HG03469 (cell line): Measurements from ENCODE around the gene IFT122.
"Not testable (repeated sequence)": the region's sequence is repeated elsewhere in the genome, so short reads cannot be mapped to it uniquely, and the experiment has no call there.

Experiments used
- ATAC-seq: cut with Tn5 transposase; IDR thresholded peaks from one replicate; pipeline ENCODE4 v1.9.1; 2021; ENCODE audit warnings: mild to moderate bottlenecking, moderate library complexity, moderate number of reproducible peaks; ENCODE audit not compliant: unreplicated experiment

IFT122 gene

DNA sequence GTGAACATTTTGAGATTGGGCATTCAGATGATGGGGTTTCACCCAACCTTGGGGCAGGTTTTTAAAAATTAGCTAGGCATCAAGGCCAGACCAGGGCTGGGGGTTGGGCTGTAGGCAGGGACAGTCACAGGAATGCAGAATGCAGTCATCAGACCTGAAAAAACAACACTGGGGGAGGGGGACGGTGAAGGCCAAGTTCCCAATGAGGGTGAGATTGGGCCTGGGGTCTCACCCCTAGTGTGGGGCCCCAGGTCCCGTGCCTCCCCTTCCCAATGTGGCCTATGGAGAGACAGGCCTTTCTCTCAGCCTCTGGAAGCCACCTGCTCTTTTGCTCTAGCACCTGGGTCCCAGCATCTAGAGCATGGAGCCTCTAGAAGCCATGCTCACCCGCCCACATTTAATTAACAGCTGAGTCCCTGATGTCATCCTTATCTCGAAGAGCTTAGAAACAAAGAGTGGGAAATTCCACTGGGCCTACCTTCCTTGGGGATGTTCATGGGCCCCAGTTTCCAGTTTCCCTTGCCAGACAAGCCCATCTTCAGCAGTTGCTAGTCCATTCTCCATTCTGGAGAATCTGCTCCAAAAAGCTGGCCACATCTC is 94.5 kb downstream of the IFT122 start:
- no peak for ATAC-seq

- ATAC-seq: no peak
Observed at GRCh38 chr3:129535075-129535474, 95.1 kb downstream of the IFT122 start.

GRCh38 chr3:129536374-129536667 is 96.3 kb downstream of the IFT122 start:
- ATAC-seq: no peak

DNA sequence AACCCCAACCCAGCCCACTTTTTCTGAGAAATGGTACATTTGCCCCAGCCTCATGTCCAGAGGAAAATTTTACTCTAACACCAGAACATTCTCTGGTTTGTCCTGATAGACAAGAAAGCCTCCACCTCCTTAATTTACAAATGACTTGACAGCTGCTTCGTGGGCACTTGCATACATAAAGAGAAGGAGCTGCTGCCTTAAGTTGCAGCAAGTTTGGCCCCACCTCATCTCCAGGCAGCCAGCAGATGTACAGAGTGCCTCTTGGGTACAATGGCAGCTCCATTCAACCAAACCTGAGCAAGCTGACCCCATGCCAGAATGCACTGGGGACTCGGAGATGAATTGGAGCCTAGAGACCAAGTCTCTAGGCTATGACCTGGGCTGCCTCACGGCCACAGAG is 96.8 kb downstream of the IFT122 start:
- ATAC-seq: no peak

GRCh38 chr3:129539206-129539605 is 99.2 kb downstream of the IFT122 start:
- no peak for ATAC-seq

GRCh38 chr3:129540776-129541516 is 100.9 kb downstream of the IFT122 start:
- ATAC-seq: no peak

DNA sequence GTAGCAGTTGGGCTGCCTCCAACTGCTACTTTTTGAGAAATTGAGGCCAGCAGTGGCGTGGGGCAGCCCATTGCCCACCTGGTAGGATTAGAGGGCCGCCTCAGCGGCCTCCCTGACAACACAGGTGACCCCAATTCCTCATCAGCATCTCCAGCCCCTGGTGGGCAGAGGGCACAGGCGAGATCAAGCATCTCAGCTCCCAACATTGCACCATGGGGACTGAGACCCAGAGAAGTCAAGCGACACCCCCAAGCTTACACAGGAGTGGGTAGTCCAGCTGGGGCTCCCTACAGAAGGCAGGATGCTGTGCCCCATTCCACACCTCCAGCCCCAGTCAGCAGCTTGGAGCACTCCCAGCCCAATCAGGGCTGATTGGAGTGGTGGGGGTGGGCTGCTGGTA is 102.7 kb downstream of the IFT122 start:
- no peak for ATAC-seq

DNA sequence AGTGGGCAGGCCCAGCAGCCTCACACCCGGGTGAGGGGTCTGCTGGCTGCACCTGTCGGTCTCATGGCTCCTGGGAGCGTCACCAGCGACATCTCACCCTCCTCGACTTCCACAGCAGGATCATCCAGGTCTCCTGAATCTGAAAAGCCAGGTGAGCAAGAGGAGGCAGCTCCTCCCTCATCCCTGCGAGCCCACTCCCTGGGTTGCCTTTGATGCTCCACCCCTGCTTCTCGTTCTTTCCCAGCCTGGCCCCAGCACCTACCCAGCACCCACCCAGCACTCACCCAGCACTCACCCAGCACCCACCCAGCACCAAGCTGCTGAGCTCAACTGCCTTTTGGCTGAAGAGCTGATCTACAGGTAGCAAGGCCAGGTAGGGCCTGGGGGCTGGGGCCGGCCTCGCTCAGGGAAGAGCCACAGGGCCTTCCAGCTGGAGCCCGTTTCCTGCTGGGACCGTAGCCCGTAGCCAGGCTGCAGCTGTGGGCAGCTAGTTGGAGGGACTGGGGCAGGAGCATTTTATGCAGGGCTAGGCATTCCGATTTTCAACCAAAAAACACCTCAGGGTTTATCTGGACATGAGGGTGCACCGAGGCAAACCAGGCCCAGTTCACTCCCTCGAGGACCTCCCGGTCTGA is 103.2 kb downstream of the IFT122 start, which contains the start of gene H1-8:
TSS of gene H1-8 (plus strand) at position 20 of the 635 bp plus-strand sequence. CDS start at position 64, 44 bp downstream.
- no peak for ATAC-seq

DNA sequence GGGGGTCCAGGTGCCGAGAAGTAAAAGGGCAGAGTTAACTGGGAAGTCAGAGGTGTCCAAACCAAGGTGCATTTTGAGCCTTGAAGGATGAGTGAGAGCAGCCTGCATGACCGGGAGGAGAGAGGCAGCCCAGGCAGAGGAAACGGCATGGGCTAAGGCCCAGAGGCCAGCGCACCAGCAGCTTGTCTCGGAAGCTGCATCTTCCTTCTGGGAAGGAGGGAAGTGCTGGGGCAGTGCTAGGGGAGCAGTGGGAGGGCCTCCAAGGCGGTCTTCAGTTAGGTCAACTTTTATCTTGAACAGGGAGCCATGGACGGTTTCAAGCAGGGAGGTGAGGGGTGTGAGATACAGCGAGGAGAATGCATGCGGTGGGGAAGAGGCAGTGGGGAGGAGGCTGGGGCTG is 104.0 kb downstream of the IFT122 start:
- no peak for ATAC-seq

- ATAC-seq: not testable (repeated sequence)
Observed at GRCh38 chr3:129545951-129546350, 105.9 kb downstream of the IFT122 start.

- ATAC-seq: no peak
Observed at GRCh38 chr3:129547241-129547640, 107.2 kb downstream of the IFT122 start.

DNA sequence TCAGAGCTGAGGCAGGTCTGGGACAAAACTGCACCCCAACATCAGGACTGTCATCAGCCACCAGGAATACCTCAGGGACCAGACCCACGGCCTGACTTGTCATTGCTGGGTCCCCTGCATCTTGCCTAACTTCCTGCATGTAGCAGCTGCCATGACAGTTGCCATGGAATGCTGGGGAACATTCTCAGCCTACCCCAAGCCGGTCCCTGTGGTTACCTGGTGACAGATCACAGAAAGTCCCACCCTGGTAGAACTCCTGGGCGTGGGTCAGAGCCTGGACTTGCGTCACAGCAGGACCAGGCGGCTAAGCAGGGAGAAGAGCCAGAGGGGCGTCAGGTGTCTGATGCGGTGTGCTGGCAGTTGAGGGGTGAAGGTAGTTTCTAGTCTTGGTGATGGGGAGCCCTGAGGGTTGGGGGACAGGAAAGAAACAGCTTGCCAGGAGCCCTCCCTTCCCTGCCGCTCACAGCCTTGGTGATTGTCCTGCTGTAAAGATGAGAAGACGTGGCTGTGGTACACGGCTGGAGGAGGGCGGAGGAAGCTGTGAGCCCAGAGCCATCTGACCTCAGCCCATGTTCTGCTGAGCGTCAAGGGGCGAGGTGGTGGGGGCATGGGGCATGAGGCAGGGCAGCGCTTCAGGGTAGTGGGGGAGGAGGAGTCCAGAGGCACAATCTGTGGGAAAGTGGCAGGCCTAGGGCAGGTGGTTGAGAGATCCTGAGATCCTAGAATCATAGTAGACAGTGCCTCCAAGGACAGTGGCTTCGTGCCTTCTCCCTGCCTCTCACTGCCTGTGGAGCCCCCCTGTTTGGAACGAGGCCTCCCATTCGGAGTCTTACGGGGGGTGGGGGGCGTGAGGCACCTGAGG is 108.3 kb downstream of the IFT122 start:
- no peak for ATAC-seq

DNA sequence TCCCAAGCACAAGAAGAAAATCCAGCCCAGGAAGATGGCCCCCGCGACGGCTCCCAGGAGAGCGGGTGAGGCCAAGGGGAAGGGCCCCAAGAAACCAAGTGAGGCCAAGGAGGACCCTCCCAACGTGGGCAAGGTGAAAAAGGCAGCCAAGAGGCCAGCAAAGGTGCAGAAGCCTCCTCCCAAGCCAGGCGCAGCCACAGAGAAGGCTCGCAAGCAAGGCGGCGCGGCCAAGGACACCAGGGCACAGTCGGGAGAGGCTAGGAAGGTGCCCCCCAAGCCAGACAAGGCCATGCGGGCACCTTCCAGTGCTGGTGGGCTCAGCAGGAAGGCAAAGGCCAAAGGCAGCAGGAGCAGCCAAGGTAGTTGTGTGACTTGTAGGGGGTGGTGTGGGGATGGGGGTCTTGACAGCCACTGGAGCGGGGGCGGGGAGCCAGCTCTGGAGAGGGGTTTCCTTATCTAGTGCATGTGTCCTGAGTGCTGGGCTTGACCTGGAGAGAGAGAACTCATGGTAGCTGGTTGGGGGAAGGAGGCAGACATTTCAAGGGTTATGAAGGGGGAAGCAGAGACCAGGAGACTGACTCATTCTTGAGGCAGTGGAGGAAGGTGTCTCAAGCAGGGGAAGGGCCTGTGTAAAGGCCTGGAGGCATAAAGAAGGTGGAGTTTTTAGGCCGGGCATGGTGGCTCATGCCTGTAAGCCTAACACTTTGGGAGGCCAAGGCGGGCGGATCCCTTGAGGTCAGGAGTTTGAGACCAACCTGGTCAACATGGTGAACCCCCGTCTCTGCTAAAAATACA is 109.2 kb downstream of the IFT122 start:
- ATAC-seq: no peak

- no peak for ATAC-seq
Observed at GRCh38 chr3:129549805-129550204, 109.8 kb downstream of the IFT122 start.

- no peak for ATAC-seq
Observed at GRCh38 chr3:129552287-129553050, 112.4 kb downstream of the IFT122 start.

- ATAC-seq: no peak
Observed at GRCh38 chr3:129553171-129553570, 113.1 kb downstream of the IFT122 start.

GRCh38 chr3:129553719-129554118 is 113.7 kb downstream of the IFT122 start:
- ATAC-seq: no peak

DNA sequence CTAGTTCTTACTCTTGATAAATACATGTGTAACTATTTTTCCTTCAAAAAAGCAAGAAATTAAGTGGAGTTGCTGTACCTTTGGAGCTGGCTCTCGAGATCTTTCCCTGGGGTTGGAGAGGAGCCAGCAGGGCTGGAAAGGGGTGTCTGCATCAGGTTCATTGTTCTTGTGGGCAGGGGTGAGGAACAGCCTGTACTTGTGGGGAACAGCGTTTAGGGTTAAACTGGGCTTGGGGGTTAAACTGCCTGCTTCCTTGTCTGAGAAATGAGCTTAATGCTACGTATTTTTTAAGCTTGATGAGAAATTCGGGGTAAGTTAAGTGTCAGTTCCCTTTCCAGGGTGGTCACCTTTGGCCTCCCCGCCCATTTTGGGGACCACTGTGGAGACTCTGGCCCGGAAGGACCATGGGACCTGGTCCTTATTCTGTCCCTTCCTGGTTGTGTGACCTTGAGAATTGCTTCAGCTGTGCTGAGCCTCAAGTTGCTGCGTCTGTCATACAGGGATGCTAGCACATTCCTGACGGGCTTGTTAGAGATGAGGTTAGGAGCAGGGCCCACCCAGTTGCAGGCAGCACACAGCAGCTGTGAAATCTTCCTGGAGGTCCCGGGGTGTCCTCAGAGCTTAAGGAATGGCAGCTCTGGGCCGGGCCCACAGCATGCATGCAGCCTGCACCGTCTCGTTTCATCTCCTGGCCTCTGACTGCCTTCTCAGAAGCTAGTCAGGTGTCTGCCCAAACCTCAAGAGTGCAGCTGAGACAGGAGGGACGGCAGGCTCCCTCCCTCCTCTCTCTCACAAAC is 114.5 kb downstream of the IFT122 start:
- ATAC-seq: no peak

DNA sequence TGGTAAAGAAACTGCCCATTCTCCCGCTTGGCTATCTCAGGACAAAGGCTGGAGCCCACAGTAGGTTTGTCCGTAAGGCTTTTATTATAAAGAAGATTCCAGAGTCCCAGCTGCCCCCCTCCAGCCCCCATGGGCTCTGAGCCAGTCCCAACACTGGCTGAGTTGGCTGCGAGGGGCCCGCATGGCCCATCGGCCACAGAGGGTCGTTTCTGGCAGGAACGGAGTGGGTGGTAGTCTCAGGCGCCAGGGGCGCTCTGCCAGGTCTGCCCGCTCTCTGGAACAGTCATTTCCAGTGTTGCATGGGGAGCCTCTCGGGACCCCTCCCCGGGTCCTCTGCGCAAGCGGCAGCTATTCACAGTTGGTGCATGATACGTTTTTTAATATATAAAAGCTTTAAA is 115.1 kb downstream of the IFT122 start:
- no peak for ATAC-seq
